H1 (cell line): ENCODE measurements around the gene ARHGAP22. TPM values are rescaled to one million over a fixed set of nuclear protein-coding genes. Genes with fewer than 3 reads are reported as not detected.
A peak's percentile ranks its signal among the peaks of the same experiment; 100 is the strongest.

ENCODE experiments used
- CTCF ChIA-PET: fragments of 300-600 bp; sonication (Branson Sonifier 250); formaldehyde crosslinking; loops from one replicate; lab custom pipeline; 2021; ENCODE audit not compliant: partially characterized antibody; lab: Charles Lee
- POLR2A ChIA-PET: fragments of 300-600 bp; sonication (Branson Sonifier 250); formaldehyde crosslinking; loops from one replicate; lab custom pipeline; 2021; ENCODE audit warnings: inconsistent platforms; ENCODE audit not compliant: partially characterized antibody; lab: Charles Lee
- DNase-seq, 2 experiments: peaks; one replicate each; pipeline versions ENCODE4 v3.0.0 to v3.0.0-alpha.2; 2010 to 2022; ENCODE audit warnings: low spot score in 2 of 2, low read depth in 1 of 2, mixed read lengths in 1 of 2
- FAIRE-seq: peaks from 2 replicates; lab custom pipeline; 2011; peaks lifted over from hg19 to GRCh38; lab: Jason Lieb, UNC
- H2AFZ ChIP-seq: 2 replicates; pipeline ENCODE4 v1.8.1; 2012; ENCODE audit warnings: low read length, inconsistent platforms
- H2AK5ac ChIP-seq: 2 replicates; pipeline ENCODE4 v1.6.1; 2013; ENCODE audit warnings: low read depth, low read length
- H2BK120ac ChIP-seq: replicated peaks from 2 replicates; pipeline ENCODE3; 2013; ENCODE audit warnings: low read depth, low read length, inconsistent platforms
- H2BK12ac ChIP-seq: 2 replicates; pipeline ENCODE4 v1.6.1; 2013; ENCODE audit warnings: low read depth, low read length
- H2BK15ac ChIP-seq: 2 replicates; pipeline ENCODE4 v1.6.1; 2013; ENCODE audit warnings: low read length
- H2BK20ac ChIP-seq: 2 replicates; pipeline ENCODE4 v1.6.1; 2013; ENCODE audit warnings: low read length
- H2BK5ac ChIP-seq: 2 replicates; pipeline ENCODE4 v1.6.1; 2013; ENCODE audit warnings: low read depth, low read length
- H3K14ac ChIP-seq: 2 replicates; pipeline ENCODE4 v1.6.1; 2013; ENCODE audit warnings: inconsistent platforms; ENCODE audit not compliant: insufficient read length
- H3K18ac ChIP-seq: 2 replicates; pipeline ENCODE4 v1.6.1; 2013; ENCODE audit warnings: low read length; ENCODE audit errors: extremely low read depth
- H3K23ac ChIP-seq: 2 replicates; pipeline ENCODE4 v1.6.1; 2013; ENCODE audit warnings: inconsistent platforms; ENCODE audit not compliant: insufficient read length
- H3K23me2 ChIP-seq: 2 replicates; pipeline ENCODE4 v1.6.1; 2013; ENCODE audit warnings: low read depth, low read length
- H3K27ac ChIP-seq: 2 replicates; pipeline ENCODE4 v1.6.1; 2011; ENCODE audit warnings: low read depth, low read length, inconsistent platforms
- H3K27me3 ChIP-seq, 4 experiments: replicated peaks in 1 of 4; 1 replicate in 1 of 4; 2 replicates in 3 of 4; pipeline versions ENCODE4 v1.6.1 to v1.8.1; 2011 to 2013; ENCODE audit warnings: low read length in 3 of 4, mild to moderate bottlenecking in 3 of 4, inconsistent platforms in 2 of 4, mixed read lengths in 2 of 4, moderate library complexity in 1 of 4; ENCODE audit not compliant: control insufficient read depth in 3 of 4, insufficient read depth in 3 of 4; ENCODE audit errors: extremely low read depth in 1 of 4
- H3K36me3 ChIP-seq, 4 experiments: 2 replicates each; pipeline versions ENCODE4 v1.6.1 to v1.8.1; 2011 to 2013; ENCODE audit warnings: mild to moderate bottlenecking in 4 of 4, low read length in 3 of 4, moderate library complexity in 2 of 4, control low read depth in 1 of 4, inconsistent platforms in 1 of 4; ENCODE audit not compliant: insufficient read depth in 4 of 4, control insufficient read depth in 2 of 4
- H3K4ac ChIP-seq: replicated peaks from 2 replicates; pipeline ENCODE3; 2013; ENCODE audit warnings: low read length, low read depth, mixed read lengths, inconsistent platforms; ENCODE audit not compliant: insufficient read length
- H3K4me1 ChIP-seq, 4 experiments: replicated peaks in 1 of 4; 1 replicate in 1 of 4; 2 replicates in 3 of 4; pipeline versions ENCODE4 v1.6.1 to v1.8.1; 2011 to 2013; ENCODE audit warnings: low read length in 3 of 4, inconsistent platforms in 2 of 4, mixed read lengths in 1 of 4; ENCODE audit not compliant: insufficient read depth in 4 of 4, control insufficient read depth in 3 of 4
- H3K4me2 ChIP-seq, 2 experiments: 2 replicates each; pipeline versions ENCODE4 v1.6.1 to v1.8.1; 2011 to 2013; ENCODE audit warnings: low read depth in 2 of 2, low read length in 2 of 2, control low read depth in 1 of 2, inconsistent platforms in 1 of 2, mild to moderate bottlenecking in 1 of 2; ENCODE audit not compliant: insufficient read depth in 1 of 2
- H3K4me3 ChIP-seq, 4 experiments: fragments of 200-600, 300-600 bp in 1 of 4; sonication (generic), shearing (Covaris generic), sonication (Bioruptor Twin) in 1 of 4; 2 replicates each; pipeline versions ENCODE4 v1.5.1 to v1.8.1; 2011 to 2016; ENCODE audit warnings: low read length in 4 of 4, low read depth in 3 of 4, control low read depth in 2 of 4, inconsistent platforms in 2 of 4, mild to moderate bottlenecking in 2 of 4, mixed read lengths in 1 of 4, moderate library complexity in 1 of 4; ENCODE audit not compliant: insufficient read depth in 2 of 4; ENCODE audit errors: extremely low read depth in 1 of 4
- H3K56ac ChIP-seq: replicated peaks from 2 replicates; pipeline ENCODE3; 2013; ENCODE audit warnings: low read depth, mild to moderate bottlenecking, mixed read lengths, low read length, inconsistent platforms; ENCODE audit not compliant: insufficient read length
- H3K79me1 ChIP-seq: 2 replicates; pipeline ENCODE4 v1.6.1; 2013; ENCODE audit warnings: low read depth, low read length, control low read depth
- H3K79me2 ChIP-seq, 2 experiments: 2 replicates each; pipeline versions ENCODE4 v1.6.1 to v1.8.1; 2012 to 2013; ENCODE audit warnings: low read length in 2 of 2, mild to moderate bottlenecking in 2 of 2, inconsistent platforms in 1 of 2; ENCODE audit not compliant: insufficient read depth in 2 of 2, control insufficient read depth in 1 of 2
- H3K9ac ChIP-seq, 4 experiments: replicated peaks in 1 of 4; 1 replicate in 1 of 4; 2 replicates in 3 of 4; pipeline versions ENCODE4 v1.6.1 to v1.8.1; 2011 to 2013; ENCODE audit warnings: low read depth in 3 of 4, low read length in 3 of 4, control low read depth in 2 of 4, mild to moderate bottlenecking in 2 of 4, moderate library complexity in 2 of 4, inconsistent platforms in 1 of 4; ENCODE audit errors: extremely low read depth in 1 of 4
- H3K9me3 ChIP-seq, 2 experiments: 2 replicates each; pipeline versions ENCODE4 v1.6.1 to v1.8.1; 2012 to 2013; ENCODE audit warnings: mild to moderate bottlenecking in 2 of 2, moderate library complexity in 2 of 2, control low read depth in 1 of 2, inconsistent platforms in 1 of 2, low read depth in 1 of 2, low read length in 1 of 2, mixed read lengths in 1 of 2; ENCODE audit not compliant: insufficient read depth in 2 of 2
- H4K20me1 ChIP-seq, 2 experiments: replicated peaks in 1 of 2; 2 replicates each; pipeline versions ENCODE3 to v1.8.1; 2011 to 2013; ENCODE audit warnings: inconsistent platforms in 2 of 2, low read length in 2 of 2, mild to moderate bottlenecking in 1 of 2; ENCODE audit not compliant: insufficient read depth in 2 of 2, control insufficient read depth in 1 of 2
- H4K5ac ChIP-seq: 2 replicates; pipeline ENCODE4 v1.6.1; 2013; ENCODE audit warnings: low read length, low read depth, mixed read lengths, inconsistent platforms; ENCODE audit not compliant: insufficient read length
- H4K8ac ChIP-seq: 2 replicates; pipeline ENCODE4 v1.8.0; 2013; ENCODE audit warnings: mild to moderate bottlenecking, moderate library complexity, low read length, inconsistent platforms; ENCODE audit not compliant: insufficient read depth; ENCODE audit errors: extremely low read depth
- H4K91ac ChIP-seq: replicated peaks from 2 replicates; pipeline ENCODE3; 2013; ENCODE audit warnings: low read length, mixed read lengths, inconsistent platforms; ENCODE audit not compliant: insufficient read length
- CTCF ChIP-seq, 3 experiments: IDR thresholded peaks; 1 replicate in 2 of 3; 2 replicates in 1 of 3; pipeline versions ENCODE4 v1.5.1 to v1.6.1; 2011; ENCODE audit warnings: low read length in 3 of 3, mild to moderate bottlenecking in 3 of 3, inconsistent platforms in 2 of 3, low read depth in 1 of 3, moderate library complexity in 1 of 3; ENCODE audit not compliant: insufficient read depth in 1 of 3; ENCODE audit errors: control extremely low read depth in 1 of 3
- WGBS, 2 experiments: shearing (Covaris generic) in 1 of 2; methylation state at CpG; one replicate each; pipeline versions ENCODE4 v1.1.6 to v1.1.7; 2013 to 2015; ENCODE audit warnings: low lambda C conversion rate in 2 of 2, mixed read lengths in 2 of 2, inconsistent platforms in 1 of 2, low coverage in 1 of 2, missing lambda C conversion rate in 1 of 2; ENCODE audit not compliant: insufficient replicate concordance in 2 of 2, insufficient coverage in 1 of 2, insufficient read length in 1 of 2; ENCODE audit errors: extremely low coverage in 1 of 2, missing lambda C conversion rate in 1 of 2; 5-methylcytosine and 5-hydroxymethylcytosine counted together
- polyA plus RNA-seq, 7 experiments: library from polyadenylated mRNA; depleted of rRNA in 3 of 7; stranded (reverse) in 5 of 7; unstranded in 2 of 7; fragments of >200 nt in 5 of 7; fragments of 200-250 nt in 2 of 7; gene quantifications; 1 replicate in 5 of 7; 2 replicates in 1 of 7; 4 replicates in 1 of 7; pipeline versions ENCODE4 v1.2.1 to v1.2.3, GENCODE V29; 2011 to 2013; ENCODE audit warnings: missing spikeins in 2 of 7, mixed read lengths in 2 of 7
- total RNA-seq: library from RNA; stranded (reverse); fragmentation: NEBNext Ultra II Directional; extraction: Animal tissue kit (Norgen Biotek cat#: 25700); gene quantifications from 2 replicates; pipeline ENCODE4 v1.2.1, GENCODE V29; 2021

Gene ARHGAP22
- total and polyA plus RNA-seq, 2 of the 8 experiments (the other 6 are each of a cell fraction or from before 2014, with no cell fraction given) = 3.6 to 11.2 TPM

GRCh38 chr10:48406204-48406603, 198.7 kb downstream of the ARHGAP22 start:
- ChIA-PET CTCF (interaction anchor here (0.8 to 2.4 kb wide), 10 partner anchors 9 to 119 kb away, joined by 3 to 8 read pairs (median 4); no protein-coding TSS in a partner anchor), POLR2A (no interaction called here)
- Histone ChIP-seq H3K27ac (no peak overlapping the region), H3K27me3 (no peaks in the 10 kb centered on the region), H3K23ac (no peak overlapping the region), H2AK5ac (no peak overlapping the region), H3K9ac (no peak overlapping the region), H2BK20ac (no peak overlapping the region), H3K4ac (no peak overlapping the region), H3K79me2 (peaks cover 0 to 4% of the 10 kb centered on the region in 2 experiments; a peak in 1 of 4 replicates), H4K8ac (no peak overlapping the region), H2BK15ac (no peak overlapping the region), H3K23me2 (no peaks in the 10 kb centered on the region), H3K9me3 (no peaks in the 10 kb centered on the region), H2AFZ (no peak overlapping the region), H3K14ac (no peak overlapping the region), H3K4me1 (no peaks in the 10 kb centered on the region), H3K56ac (no peak overlapping the region), H3K18ac (no peak overlapping the region), H4K20me1 (no peaks in the 10 kb centered on the region), H3K4me3 (no peak overlapping the region), H4K91ac (no peak overlapping the region), H3K79me1 (no peaks in the 10 kb centered on the region), H2BK5ac (no peak overlapping the region), H3K4me2 (no peak overlapping the region), H3K36me3 (peaks cover 0 to 13% (median 4%) of the 10 kb centered on the region in 4 experiments; a peak in 6 of 8 replicates), H2BK120ac (no peak overlapping the region), H4K5ac (no peak overlapping the region), H2BK12ac (no peak overlapping the region)
- WGBS, 2 experiments = 69% methylated on average over 3 of the region's 3 CpGs; no CpG with 5 or more reads in 1 of the 2 experiments
- FAIRE-seq = no peak
- no peak for DNase-seq
- peak in 2 of 3 experiments; percentile 17 to 31; a peak in 2 of 4 replicates for TF ChIP-seq CTCF (IDR thresholded peaks at IDR 0.05; ENCODE audit: control extremely low read depth in 1 of 3, insufficient read depth in 1 of 3, low read depth in 1 of 3, low read length in 3 of 3)
